ENCODE measurements around the gene MACROD1. TPM values are rescaled to one million over a fixed set of nuclear protein-coding genes. Genes with fewer than 3 reads are reported as not detected.

MACROD1 gene
- total RNA-seq, 1 donor from 2014 or later = 12.3 TPM

DNA sequence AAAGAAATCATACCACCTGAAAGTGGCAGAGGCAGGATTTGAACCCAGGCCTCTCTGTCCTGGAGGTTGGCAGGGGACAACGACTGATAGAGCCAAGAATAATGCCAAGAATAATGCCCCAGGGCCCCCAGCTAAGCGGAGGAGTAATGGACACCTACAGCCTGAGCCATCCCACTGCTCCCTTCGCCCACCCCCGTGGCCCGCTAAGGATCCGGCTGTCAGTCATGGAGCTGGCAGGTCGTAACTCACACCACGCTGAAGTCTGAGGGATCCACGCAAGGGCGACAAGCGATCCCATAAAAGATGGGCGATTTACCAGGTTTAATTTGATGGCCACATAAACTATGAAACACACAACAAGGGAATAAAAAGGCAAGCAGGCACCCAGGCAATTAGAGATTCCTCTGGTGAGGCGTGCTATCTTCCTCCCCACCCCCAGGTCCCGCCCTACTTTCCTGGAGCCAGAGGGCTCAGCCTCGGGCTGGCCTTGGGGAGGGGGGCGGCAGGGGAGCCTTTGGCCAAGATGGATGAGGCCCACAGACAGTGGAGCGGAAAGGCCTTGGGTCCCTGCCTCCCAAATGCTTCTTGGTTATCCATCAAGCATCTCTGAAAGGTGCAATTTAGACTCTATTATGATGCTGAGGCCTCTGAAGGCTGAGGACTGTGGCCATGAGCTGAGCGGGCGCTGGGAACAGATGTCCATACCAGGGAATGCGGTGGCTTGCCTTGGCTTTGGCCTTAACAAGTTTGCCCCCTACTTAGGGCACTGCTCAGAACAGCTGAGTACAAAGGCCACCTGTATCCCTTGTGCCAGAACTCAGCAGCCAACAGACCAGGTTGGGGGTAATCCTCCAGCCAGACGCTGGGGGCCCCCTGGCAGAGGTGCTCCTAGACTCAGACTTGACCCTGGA lies 55.2 kb downstream of the MACROD1 start:
- Histone ChIP-seq H3K4me3 (ENCODE audit: low read depth, low read length) (no peak overlapping the region), H3K36me3 (ENCODE audit: control insufficient read depth, insufficient read depth, low read length) (no peaks in the 10 kb centered on the region), H3K27me3 (ENCODE audit: control insufficient read depth, insufficient read depth, low read length) (peaks cover 29% of the 10 kb centered on the region)
- DNase-seq (ENCODE audit: low read depth) = no peak
- no peak for TF ChIP-seq CTCF (IDR thresholded peaks at IDR 0.05; ENCODE audit: insufficient read depth, low read length, poor library complexity, severe bottlenecking)

GRCh38 chr11:64109332-64109731 lies 56.6 kb downstream of the MACROD1 start:
- Histone ChIP-seq H3K4me3 (ENCODE audit: low read depth, low read length) (no peak overlapping the region), H3K36me3 (ENCODE audit: control insufficient read depth, insufficient read depth, low read length) (no peaks in the 10 kb centered on the region), H3K27me3 (ENCODE audit: control insufficient read depth, insufficient read depth, low read length) (peaks cover 35% of the 10 kb centered on the region)
- no peak for TF ChIP-seq CTCF (IDR thresholded peaks at IDR 0.05; ENCODE audit: insufficient read depth, low read length, poor library complexity, severe bottlenecking)
- no peak for DNase-seq (ENCODE audit: low read depth)

DNA sequence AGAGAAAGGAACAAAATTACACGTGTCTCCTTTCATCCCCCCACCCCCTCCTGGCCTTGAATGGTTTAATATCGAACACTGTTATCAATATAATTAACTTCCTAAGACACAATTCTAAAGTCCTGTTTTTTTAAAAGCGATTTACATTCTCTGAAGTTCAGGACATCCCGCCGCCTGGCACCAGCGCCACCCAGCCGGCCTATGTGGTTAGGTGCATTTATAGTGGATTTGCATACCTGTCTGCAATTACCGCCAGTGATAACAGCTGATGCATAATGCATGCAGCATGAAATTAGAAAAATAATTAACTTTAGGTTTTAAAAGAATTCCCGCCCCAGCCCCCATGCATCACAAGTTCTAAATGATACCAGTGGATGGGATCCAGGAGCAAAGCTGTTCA lies 58.6 kb downstream of the MACROD1 start:
- Histone ChIP-seq H3K27me3 (ENCODE audit: control insufficient read depth, insufficient read depth, low read length) (peaks cover 50% of the 10 kb centered on the region), H3K36me3 (ENCODE audit: control insufficient read depth, insufficient read depth, low read length) (no peaks in the 10 kb centered on the region), H3K4me3 (ENCODE audit: low read depth, low read length) (no peak overlapping the region)
- DNase-seq (ENCODE audit: low read depth) = no peak
- no peak for TF ChIP-seq CTCF (IDR thresholded peaks at IDR 0.05; ENCODE audit: insufficient read depth, low read length, poor library complexity, severe bottlenecking)

GRCh38 chr11:64104632-64105031 lies 61.3 kb downstream of the MACROD1 start:
- no peak for DNase-seq (ENCODE audit: low read depth)
- Histone ChIP-seq H3K36me3 (ENCODE audit: control insufficient read depth, insufficient read depth, low read length) (no peaks in the 10 kb centered on the region), H3K4me3 (ENCODE audit: low read depth, low read length) (no peak overlapping the region), H3K27me3 (ENCODE audit: control insufficient read depth, insufficient read depth, low read length) (peaks cover 61% of the 10 kb centered on the region)
- TF ChIP-seq CTCF (IDR thresholded peaks at IDR 0.05; ENCODE audit: insufficient read depth, low read length, poor library complexity, severe bottlenecking) = no peak

DNA sequence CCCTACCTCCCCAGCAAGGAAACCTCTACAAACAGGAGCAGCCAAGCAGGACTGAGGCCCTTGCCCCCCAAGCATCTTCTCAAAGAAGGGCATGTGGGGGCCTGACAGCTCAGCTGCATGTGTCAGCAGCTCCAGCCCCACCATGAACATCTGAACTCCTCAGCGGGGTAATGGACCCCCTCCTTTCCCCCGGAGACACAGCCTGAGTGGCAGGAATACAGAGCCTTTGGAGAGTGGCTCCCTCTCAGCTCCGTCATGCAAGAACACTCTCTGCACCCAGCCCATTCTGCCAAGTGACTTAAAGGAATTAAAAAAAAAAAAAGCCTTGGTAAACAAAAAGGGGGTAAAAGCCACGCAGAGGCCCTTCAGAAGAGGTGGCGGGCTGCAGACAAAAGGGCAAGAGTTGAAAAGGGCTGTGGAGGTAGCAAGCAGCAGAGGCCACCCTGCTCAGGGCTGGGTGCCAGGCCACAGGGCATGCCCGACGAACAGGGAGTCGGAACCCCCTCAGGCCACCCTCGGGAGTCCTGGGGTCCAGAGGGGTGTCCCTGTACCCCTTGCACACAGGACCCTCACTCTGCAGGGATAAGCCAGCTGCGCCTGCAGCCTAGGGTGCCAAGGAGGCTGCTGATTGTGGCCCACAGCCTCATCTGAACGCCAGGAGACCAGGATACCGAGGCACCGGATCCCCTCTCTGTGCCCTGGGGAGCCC lies 62.5 kb downstream of the MACROD1 start:
- Histone ChIP-seq H3K36me3 (ENCODE audit: control insufficient read depth, insufficient read depth, low read length) (no peaks in the 10 kb centered on the region), H3K4me3 (ENCODE audit: low read depth, low read length) (no peak overlapping the region), H3K27me3 (ENCODE audit: control insufficient read depth, insufficient read depth, low read length) (peaks cover 63% of the 10 kb centered on the region)
- DNase-seq (ENCODE audit: low read depth) = no peak
- TF ChIP-seq CTCF (IDR thresholded peaks at IDR 0.05; ENCODE audit: insufficient read depth, low read length, poor library complexity, severe bottlenecking) = no peak

Data from kidney epithelial cell (primary cell).